Liver (tissue), 9 donors: Measurements from ENCODE around the gene ISOC1. TPM values are rescaled to one million over a fixed set of nuclear protein-coding genes. Genes with fewer than 3 reads are reported as not detected.

Experiments used
- DNase-seq: peaks from one replicate; pipeline ENCODE4 v3.0.0-alpha.2; 2017; ENCODE audit warnings: low spot score
- H3K27ac ChIP-seq, 2 donors: one replicate each; pipeline ENCODE4 v1.7.0; 2013; ENCODE audit warnings: inconsistent platforms in 2 of 2, low read length in 2 of 2, control low read depth in 1 of 2, low read depth in 1 of 2, mild to moderate bottlenecking in 1 of 2
- H3K27me3 ChIP-seq, 4 donors: one replicate each; pipeline versions ENCODE4 v1.6.1 to v1.7.0; 2013; ENCODE audit warnings: low read length in 3 of 4, inconsistent platforms in 1 of 4, mild to moderate bottlenecking in 1 of 4, moderate library complexity in 1 of 4; ENCODE audit not compliant: control insufficient read depth in 4 of 4, insufficient read depth in 4 of 4
- H3K36me3 ChIP-seq, 4 donors: one replicate each; pipeline versions ENCODE4 v1.6.1 to v1.7.0; 2013; ENCODE audit warnings: low read length in 3 of 4, mild to moderate bottlenecking in 3 of 4, low read depth in 1 of 4, moderate library complexity in 1 of 4; ENCODE audit not compliant: control insufficient read depth in 4 of 4, insufficient read depth in 3 of 4
- H3K4me1 ChIP-seq, 4 donors: one replicate each; pipeline versions ENCODE4 v1.6.1 to v1.7.0; 2013; ENCODE audit warnings: low read length in 3 of 4, mild to moderate bottlenecking in 3 of 4, moderate library complexity in 1 of 4; ENCODE audit not compliant: control insufficient read depth in 4 of 4, insufficient read depth in 4 of 4
- H3K4me3 ChIP-seq, 3 donors: one replicate each; pipeline versions ENCODE4 v1.6.1 to v1.7.0; 2013; ENCODE audit warnings: low read length in 3 of 3, control low read depth in 1 of 3, low read depth in 1 of 3, mild to moderate bottlenecking in 1 of 3
- H3K9ac ChIP-seq, 2 donors: one replicate each; pipeline ENCODE4 v1.7.0; 2013; ENCODE audit warnings: low read length in 2 of 2, mild to moderate bottlenecking in 2 of 2, moderate library complexity in 2 of 2, control low read depth in 1 of 2, low read depth in 1 of 2
- H3K9me3 ChIP-seq, 4 donors: one replicate each; pipeline versions ENCODE4 v1.6.1 to v1.7.0; 2013; ENCODE audit warnings: low read length in 3 of 4; ENCODE audit not compliant: control insufficient read depth in 4 of 4
- ATF3 ChIP-seq: IDR thresholded peaks from 2 replicates; pipeline ENCODE4 v1.6.1; 2016; ENCODE audit warnings: antibody characterized with exemption
- CTCF ChIP-seq: fragments of 150-350 bp; IDR thresholded peaks from 2 replicates; pipeline ENCODE4 v1.5.1; 2017; ENCODE audit warnings: improper control_type of control experiment, low read depth, low read length; ENCODE audit not compliant: missing input control
- EGR1 ChIP-seq, 2 donors: IDR thresholded peaks; 2 replicates each; pipeline ENCODE4 v1.6.1; 2016 to 2018; ENCODE audit warnings: antibody characterized with exemption in 2 of 2, low read depth in 2 of 2
- FOXA1 ChIP-seq: IDR thresholded peaks from 2 replicates; pipeline ENCODE4 v1.6.1; 2016; ENCODE audit warnings: antibody characterized with exemption
- FOXA2 ChIP-seq: IDR thresholded peaks from 2 replicates; pipeline ENCODE4 v1.6.1; 2016; ENCODE audit warnings: antibody characterized with exemption
- GABPA ChIP-seq, 2 donors: IDR thresholded peaks in 1 of 2; conservative IDR thresholded peaks in 1 of 2; 2 replicates each; pipeline ENCODE4 v1.6.1; 2016; ENCODE audit warnings: antibody characterized with exemption in 2 of 2, mild to moderate bottlenecking in 1 of 2, moderate library complexity in 1 of 2
- HNF4A ChIP-seq, 2 donors: conservative IDR thresholded peaks; 2 replicates each; pipeline ENCODE4 v1.6.1; 2016; ENCODE audit warnings: antibody characterized with exemption in 2 of 2, mild to moderate bottlenecking in 2 of 2
- HNF4G ChIP-seq: IDR thresholded peaks from 2 replicates; pipeline ENCODE4 v1.6.1; 2016; ENCODE audit warnings: antibody characterized with exemption
- JUND ChIP-seq, 2 donors: IDR thresholded peaks; 2 replicates each; pipeline ENCODE4 v1.6.1; 2016; ENCODE audit warnings: antibody characterized with exemption in 2 of 2
- NR2F2 ChIP-seq: IDR thresholded peaks from 2 replicates; pipeline ENCODE4 v1.6.1; 2016; ENCODE audit warnings: antibody characterized with exemption
- RAD21 ChIP-seq, 2 donors: IDR thresholded peaks; 2 replicates each; pipeline ENCODE4 v1.6.1; 2016; ENCODE audit warnings: antibody characterized with exemption in 2 of 2, mild to moderate bottlenecking in 2 of 2
- RXRA ChIP-seq, 2 donors: IDR thresholded peaks; 2 replicates each; pipeline ENCODE4 v1.6.1; 2017 to 2018; ENCODE audit warnings: antibody characterized with exemption in 2 of 2, mild to moderate bottlenecking in 1 of 2
- SP1 ChIP-seq: IDR thresholded peaks from 2 replicates; pipeline ENCODE4 v1.6.1; 2018; ENCODE audit warnings: antibody characterized with exemption, mild to moderate bottlenecking
- TAF1 ChIP-seq: conservative IDR thresholded peaks from 2 replicates; pipeline ENCODE4 v1.6.1; 2016; ENCODE audit warnings: antibody characterized with exemption, mild to moderate bottlenecking
- YY1 ChIP-seq: IDR thresholded peaks from 2 replicates; pipeline ENCODE4 v1.6.1; 2016; ENCODE audit warnings: antibody characterized with exemption, mild to moderate bottlenecking
- ZBTB33 ChIP-seq: IDR thresholded peaks from 2 replicates; pipeline ENCODE4 v1.6.1; 2016; ENCODE audit warnings: antibody characterized with exemption
- WGBS: extraction: QIAGEN DNeasy Blood & Tissue Kit; methylation state at CpG from one replicate; pipeline ENCODE4 v1.1.7; 2013; 5-methylcytosine and 5-hydroxymethylcytosine counted together
- polyA plus RNA-seq, 2 donors: library from polyadenylated mRNA; stranded (reverse) in 1 of 2; unstranded in 1 of 2; fragments of 200-250 nt in 1 of 2; fragments of >200 nt in 1 of 2; fragmentation: Nextera tagmentation in 1 of 2; extraction: Ambion mirVana in 1 of 2; gene quantifications; one replicate each; pipeline versions ENCODE4 v1.2.1 to v1.2.3, GENCODE V29; 2013 to 2015
- total RNA-seq, 2 donors: library from RNA; depleted of rRNA; stranded (reverse); fragments of >200 nt; gene quantifications; one replicate each; pipeline ENCODE4 v1.2.3, GENCODE V29; 2014
- TF ChIP-seq, protein P1 (sequence below): IDR thresholded peaks from 2 replicates; pipeline ENCODE4 v1.6.1; 2016; ENCODE audit warnings: antibody characterized with exemption, mild to moderate bottlenecking
- donor health status: healthy.
- donor health status: healthy.
- donor health status: healthy.
- donor health status: healthy.
- donor health status: healthy.

The ISOC1 gene
- total and polyA plus RNA-seq, 4 donors = 34.1 to 52.9 (median 41.8) TPM

GRCh38 chr5:129078660-129079059, 15.9 kb upstream of the ISOC1 start:
- Histone ChIP-seq H3K9me3 (no peaks in the 10 kb centered on the region), H3K36me3 (no peaks in the 10 kb centered on the region), H3K27me3 (no peaks in the 10 kb centered on the region), H3K9ac (no peak overlapping the region), H3K4me1 (no peaks in the 10 kb centered on the region), H3K27ac (no peak overlapping the region), H3K4me3 (no peak overlapping the region)
- DNase-seq = no peak
- TF ChIP-seq ATF3 = no peak
- TF ChIP-seq EGR1 (IDR thresholded peaks at IDR 0.05; ENCODE audit: low read depth in 2 of 2) = no peak
- WGBS = 65% methylated on average over 3 of the region's 3 CpGs

DNA sequence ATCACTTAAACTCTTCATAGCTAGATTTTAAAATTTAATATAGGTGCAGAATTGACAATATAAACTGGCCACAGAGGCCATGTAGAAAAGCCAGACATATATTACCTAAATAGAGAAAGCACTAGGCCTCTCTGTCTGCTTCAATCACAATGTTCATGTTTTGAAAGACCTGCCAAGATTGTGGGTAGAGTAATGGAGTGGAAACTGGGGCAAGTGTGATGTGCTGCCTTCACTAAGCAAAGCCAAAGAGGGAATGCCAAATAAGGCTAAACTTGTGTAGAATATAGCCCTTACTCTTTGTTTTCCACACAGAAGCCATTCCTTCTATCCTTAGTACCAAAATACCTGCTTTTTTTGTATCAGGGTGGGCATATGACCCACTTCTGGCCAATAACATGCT, 15.1 kb upstream of the ISOC1 start:
- no peak overlapping the region for H3K4me3 ChIP-seq
- DNase-seq = no peak
- TF ChIP-seq JUND (IDR thresholded peaks at IDR 0.05) = no peak
- TF ChIP-seq, protein P1, sequence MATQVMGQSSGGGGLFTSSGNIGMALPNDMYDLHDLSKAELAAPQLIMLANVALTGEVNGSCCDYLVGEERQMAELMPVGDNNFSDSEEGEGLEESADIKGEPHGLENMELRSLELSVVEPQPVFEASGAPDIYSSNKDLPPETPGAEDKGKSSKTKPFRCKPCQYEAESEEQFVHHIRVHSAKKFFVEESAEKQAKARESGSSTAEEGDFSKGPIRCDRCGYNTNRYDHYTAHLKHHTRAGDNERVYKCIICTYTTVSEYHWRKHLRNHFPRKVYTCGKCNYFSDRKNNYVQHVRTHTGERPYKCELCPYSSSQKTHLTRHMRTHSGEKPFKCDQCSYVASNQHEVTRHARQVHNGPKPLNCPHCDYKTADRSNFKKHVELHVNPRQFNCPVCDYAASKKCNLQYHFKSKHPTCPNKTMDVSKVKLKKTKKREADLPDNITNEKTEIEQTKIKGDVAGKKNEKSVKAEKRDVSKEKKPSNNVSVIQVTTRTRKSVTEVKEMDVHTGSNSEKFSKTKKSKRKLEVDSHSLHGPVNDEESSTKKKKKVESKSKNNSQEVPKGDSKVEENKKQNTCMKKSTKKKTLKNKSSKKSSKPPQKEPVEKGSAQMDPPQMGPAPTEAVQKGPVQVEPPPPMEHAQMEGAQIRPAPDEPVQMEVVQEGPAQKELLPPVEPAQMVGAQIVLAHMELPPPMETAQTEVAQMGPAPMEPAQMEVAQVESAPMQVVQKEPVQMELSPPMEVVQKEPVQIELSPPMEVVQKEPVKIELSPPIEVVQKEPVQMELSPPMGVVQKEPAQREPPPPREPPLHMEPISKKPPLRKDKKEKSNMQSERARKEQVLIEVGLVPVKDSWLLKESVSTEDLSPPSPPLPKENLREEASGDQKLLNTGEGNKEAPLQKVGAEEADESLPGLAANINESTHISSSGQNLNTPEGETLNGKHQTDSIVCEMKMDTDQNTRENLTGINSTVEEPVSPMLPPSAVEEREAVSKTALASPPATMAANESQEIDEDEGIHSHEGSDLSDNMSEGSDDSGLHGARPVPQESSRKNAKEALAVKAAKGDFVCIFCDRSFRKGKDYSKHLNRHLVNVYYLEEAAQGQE = no peak

GRCh38 chr5:129080766-129081165, 13.8 kb upstream of the ISOC1 start:
- H3K4me1 ChIP-seq = no peaks in the 10 kb centered on the region
- no peak overlapping the region for H3K9ac ChIP-seq
- H3K27ac ChIP-seq = no peak overlapping the region
- no peak overlapping the region for H3K4me3 ChIP-seq
- DNase-seq = no peak
- no peaks in the 10 kb centered on the region for H3K9me3 ChIP-seq
- H3K27me3 ChIP-seq = no peaks in the 10 kb centered on the region
- WGBS = 95% methylated on average over 7 of the region's 7 CpGs
- no peaks in the 10 kb centered on the region for H3K36me3 ChIP-seq
- no peak for TF ChIP-seq RXRA (IDR thresholded peaks at IDR 0.05)
- TF ChIP-seq HNF4G = no peak
- no peak for TF ChIP-seq NR2F2
- no peak for TF ChIP-seq EGR1 (IDR thresholded peaks at IDR 0.05; ENCODE audit: low read depth in 2 of 2)
- TF ChIP-seq ATF3 = no peak
- no peak for TF ChIP-seq GABPA (IDR thresholded peaks at IDR 0.05 in 1 of 2, conservative IDR thresholded peaks at IDR 0.05 in 1 of 2)
- no peak for TF ChIP-seq JUND (IDR thresholded peaks at IDR 0.05)
- TF ChIP-seq HNF4A (conservative IDR thresholded peaks at IDR 0.05) = no peak
- no peak for TF ChIP-seq TAF1
- TF ChIP-seq, protein P1 = no peak
- TF ChIP-seq FOXA2 = no peak
- no peak for TF ChIP-seq ZBTB33
- no peak for TF ChIP-seq SP1
- TF ChIP-seq FOXA1 = no peak
- no peak for TF ChIP-seq YY1
- TF ChIP-seq RAD21 (IDR thresholded peaks at IDR 0.05) = no peak
- no peak for TF ChIP-seq CTCF

More for the DNA sequence above, 15.1 kb upstream of the ISOC1 start:
- Histone ChIP-seq H3K27me3 (no peaks in the 10 kb centered on the region), H3K36me3 (no peaks in the 10 kb centered on the region), H3K9ac (no peak overlapping the region), H3K4me1 (no peaks in the 10 kb centered on the region), H3K27ac (no peak overlapping the region), H3K9me3 (no peaks in the 10 kb centered on the region)
